Endothelial cell of umbilical vein (primary cell): ENCODE measurements around the gene RABEP1.

Experiments
- JUN ChIP-seq: IDR thresholded peaks from 2 replicates; pipeline ENCODE4 v1.6.1; 2011; ENCODE audit warnings: borderline replicate concordance, low read depth; ENCODE audit not compliant: insufficient read length, insufficient read depth
- TF ChIP-seq, protein P1 (sequence below), 2 donors: IDR thresholded peaks; 1 replicate in 1 of 2; 2 replicates in 1 of 2; pipeline ENCODE4 v1.5.1; 2011; ENCODE audit warnings: low read length in 2 of 2, mild to moderate bottlenecking in 2 of 2, moderate library complexity in 2 of 2, control low read depth in 1 of 2, inconsistent platforms in 1 of 2, low read depth in 1 of 2; ENCODE audit not compliant: insufficient read depth in 1 of 2; ENCODE audit errors: extremely low read depth in 1 of 2

GRCh38 chr17:5405400-5405799 is 123.3 kb downstream of the RABEP1 start:
- TF ChIP-seq, protein P1, sequence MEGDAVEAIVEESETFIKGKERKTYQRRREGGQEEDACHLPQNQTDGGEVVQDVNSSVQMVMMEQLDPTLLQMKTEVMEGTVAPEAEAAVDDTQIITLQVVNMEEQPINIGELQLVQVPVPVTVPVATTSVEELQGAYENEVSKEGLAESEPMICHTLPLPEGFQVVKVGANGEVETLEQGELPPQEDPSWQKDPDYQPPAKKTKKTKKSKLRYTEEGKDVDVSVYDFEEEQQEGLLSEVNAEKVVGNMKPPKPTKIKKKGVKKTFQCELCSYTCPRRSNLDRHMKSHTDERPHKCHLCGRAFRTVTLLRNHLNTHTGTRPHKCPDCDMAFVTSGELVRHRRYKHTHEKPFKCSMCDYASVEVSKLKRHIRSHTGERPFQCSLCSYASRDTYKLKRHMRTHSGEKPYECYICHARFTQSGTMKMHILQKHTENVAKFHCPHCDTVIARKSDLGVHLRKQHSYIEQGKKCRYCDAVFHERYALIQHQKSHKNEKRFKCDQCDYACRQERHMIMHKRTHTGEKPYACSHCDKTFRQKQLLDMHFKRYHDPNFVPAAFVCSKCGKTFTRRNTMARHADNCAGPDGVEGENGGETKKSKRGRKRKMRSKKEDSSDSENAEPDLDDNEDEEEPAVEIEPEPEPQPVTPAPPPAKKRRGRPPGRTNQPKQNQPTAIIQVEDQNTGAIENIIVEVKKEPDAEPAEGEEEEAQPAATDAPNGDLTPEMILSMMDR (IDR thresholded peaks at IDR 0.05; ENCODE audit: extremely low read depth in 1 of 2, insufficient read depth in 1 of 2, low read depth in 1 of 2, low read length in 2 of 2) = no peak
- TF ChIP-seq JUN = no peak
